NT2/D1 (cell line): ENCODE results near the gene C1orf226.

Experiments
- YY1 ChIP-seq: IDR thresholded peaks from 2 replicates; pipeline ENCODE4 v1.6.1; 2011; ENCODE audit not compliant: insufficient read length, insufficient read depth
- ZNF274 ChIP-seq: IDR thresholded peaks from 2 replicates; pipeline ENCODE4 v1.6.1; 2011; ENCODE audit warnings: mild to moderate bottlenecking, low read depth, low read length

- TF ChIP-seq YY1 (no peak), ZNF274 (no peak)
Observed at GRCh38 chr1:162397943-162398560, 16.5 kb downstream of the C1orf226 start.
